Colonic mucosa (tissue), 4 donors: ENCODE results near the gene SWAP70. TPM values are rescaled to one million over a fixed set of nuclear protein-coding genes. Genes with fewer than 3 reads are reported as not detected.
"Not testable (repeated sequence)": the region's sequence is repeated elsewhere in the genome, so short reads cannot be mapped to it uniquely, and the experiment has no call there.

Experiments
- DNase-seq: peaks from one replicate; pipeline ENCODE4 v3.0.0-alpha.2; 2020
- H3K27ac ChIP-seq: fragments of 200-600 bp; one replicate; pipeline ENCODE4 v1.8.0; 2021
- H3K27me3 ChIP-seq: fragments of 200-600 bp; one replicate; pipeline ENCODE4 v1.8.0; 2021
- H3K36me3 ChIP-seq: fragments of 200-600 bp; one replicate; pipeline ENCODE4 v1.8.0; 2021
- H3K4me1 ChIP-seq: fragments of 200-600 bp; one replicate; pipeline ENCODE4 v1.8.0; 2021; ENCODE audit warnings: mild to moderate bottlenecking
- H3K4me3 ChIP-seq: fragments of 200-600 bp; one replicate; pipeline ENCODE4 v1.8.0; 2021
- H3K9ac ChIP-seq, 2 donors: one replicate each; pipeline ENCODE4 v1.7.0; 2013; ENCODE audit warnings: control low read depth in 2 of 2, low read depth in 2 of 2, low read length in 2 of 2
- H3K9me3 ChIP-seq: fragments of 200-600 bp; one replicate; pipeline ENCODE4 v1.8.0; 2021
- intact Hi-C: fragments of 100-400 bp; cut with DNase I; formaldehyde crosslinking; loops from one replicate; pipeline ENCODE4 v1.14.1; 2022
- total RNA-seq, 2 donors: library from RNA; stranded (reverse); fragmentation: NEBNext Ultra II Directional in 1 of 2; extraction: Animal tissue kit (Norgen Biotek cat#: 25700) in 1 of 2; gene quantifications; one replicate each; pipeline ENCODE4 v1.2.1, GENCODE V29; 2021
- TF ChIP-seq, protein P1 (sequence below): fragments of 200-600 bp; IDR thresholded peaks from one replicate; pipeline ENCODE4 v1.8.0; 2022; ENCODE audit warnings: antibody characterized with exemption, mild to moderate bottlenecking
- donor health status: healthy.
- donor health status: DM: no; HTN: no; CAD: no.
- donor health status: DM: no; HTN: no; CAD: no.

Gene SWAP70
- total RNA-seq, 2 donors from 2014 or later, result 13.1 to 21.2 TPM

DNA sequence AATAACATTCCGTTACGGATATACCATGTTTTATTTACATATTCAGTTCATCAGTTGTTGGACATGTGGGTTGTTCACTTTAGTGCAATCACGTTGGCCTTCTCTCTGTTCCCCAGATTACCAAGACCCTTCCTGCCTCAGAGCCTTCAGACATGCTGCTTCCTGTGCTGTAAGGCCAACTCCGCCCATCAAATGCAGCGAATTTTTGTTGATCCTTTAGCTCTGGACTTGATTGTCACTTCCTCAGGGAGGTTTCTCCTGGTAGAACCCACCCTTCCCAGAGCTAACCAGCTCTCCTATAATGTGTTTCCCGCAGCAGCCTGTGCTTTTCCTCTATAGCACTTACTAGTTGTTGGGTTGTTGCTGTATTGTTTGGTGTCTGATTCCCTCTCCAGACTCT is 39.4 kb downstream of the SWAP70 start:
- H3K4me1 ChIP-seq, result peaks cover 11% of the 10 kb centered on the region

DNA sequence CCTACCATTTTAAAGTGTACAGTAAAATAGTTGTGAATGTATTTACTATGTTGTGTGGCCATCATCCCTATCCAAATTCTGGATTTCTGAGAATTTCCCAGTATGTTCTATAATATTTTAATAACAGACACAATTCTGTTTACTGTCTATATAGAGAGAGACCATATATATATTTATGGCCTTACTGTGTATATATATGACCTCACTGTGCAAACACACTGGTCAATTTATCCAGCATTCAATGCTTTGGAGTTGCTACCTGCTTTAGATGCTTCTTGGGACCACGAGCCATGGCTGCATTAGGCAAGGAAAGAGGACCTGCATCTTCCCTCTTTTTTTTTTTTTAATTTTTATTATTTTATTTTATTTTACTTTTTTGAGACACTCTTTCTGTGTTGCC is 40.2 kb downstream of the SWAP70 start:
- intact Hi-C loops, result no loop called here
- no peak overlapping the region for H3K27ac ChIP-seq
- H3K9me3 ChIP-seq, result no peaks in the 10 kb centered on the region
- H3K4me3 ChIP-seq, result no peak overlapping the region
- H3K27me3 ChIP-seq, result no peaks in the 10 kb centered on the region
- no peak overlapping the region for H3K9ac ChIP-seq
- TF ChIP-seq, protein P1, sequence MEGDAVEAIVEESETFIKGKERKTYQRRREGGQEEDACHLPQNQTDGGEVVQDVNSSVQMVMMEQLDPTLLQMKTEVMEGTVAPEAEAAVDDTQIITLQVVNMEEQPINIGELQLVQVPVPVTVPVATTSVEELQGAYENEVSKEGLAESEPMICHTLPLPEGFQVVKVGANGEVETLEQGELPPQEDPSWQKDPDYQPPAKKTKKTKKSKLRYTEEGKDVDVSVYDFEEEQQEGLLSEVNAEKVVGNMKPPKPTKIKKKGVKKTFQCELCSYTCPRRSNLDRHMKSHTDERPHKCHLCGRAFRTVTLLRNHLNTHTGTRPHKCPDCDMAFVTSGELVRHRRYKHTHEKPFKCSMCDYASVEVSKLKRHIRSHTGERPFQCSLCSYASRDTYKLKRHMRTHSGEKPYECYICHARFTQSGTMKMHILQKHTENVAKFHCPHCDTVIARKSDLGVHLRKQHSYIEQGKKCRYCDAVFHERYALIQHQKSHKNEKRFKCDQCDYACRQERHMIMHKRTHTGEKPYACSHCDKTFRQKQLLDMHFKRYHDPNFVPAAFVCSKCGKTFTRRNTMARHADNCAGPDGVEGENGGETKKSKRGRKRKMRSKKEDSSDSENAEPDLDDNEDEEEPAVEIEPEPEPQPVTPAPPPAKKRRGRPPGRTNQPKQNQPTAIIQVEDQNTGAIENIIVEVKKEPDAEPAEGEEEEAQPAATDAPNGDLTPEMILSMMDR, result no peak
- no peak for DNase-seq
- H3K36me3 ChIP-seq, result no peaks in the 10 kb centered on the region
- H3K4me1 ChIP-seq, result peaks cover 11% of the 10 kb centered on the region

More for the DNA sequence above, 39.4 kb downstream of the SWAP70 start:
- Histone ChIP-seq H3K4me3 (no peak overlapping the region), H3K27ac (peak overlapping the region; percentile 48), H3K27me3 (no peaks in the 10 kb centered on the region), H3K9me3 (no peaks in the 10 kb centered on the region), H3K9ac (peak overlapping the region in 1 of 2 donors; percentile 31), H3K36me3 (no peaks in the 10 kb centered on the region)
- DNase-seq, result no peak
- TF ChIP-seq, protein P1, result no peak
- intact Hi-C loops, result no loop called here

GRCh38 chr11:9704620-9705019 is 40.7 kb downstream of the SWAP70 start:
- H3K27ac ChIP-seq, result no peak overlapping the region
- H3K4me3 ChIP-seq, result no peak overlapping the region
- no peak overlapping the region for H3K9ac ChIP-seq
- H3K27me3 ChIP-seq, result no peaks in the 10 kb centered on the region
- TF ChIP-seq, protein P1, result no peak
- DNase-seq, result no peak
- intact Hi-C loops, result no loop called here
- no peaks in the 10 kb centered on the region for H3K36me3 ChIP-seq
- no peaks in the 10 kb centered on the region for H3K9me3 ChIP-seq
- peaks cover 11% of the 10 kb centered on the region for H3K4me1 ChIP-seq

DNA sequence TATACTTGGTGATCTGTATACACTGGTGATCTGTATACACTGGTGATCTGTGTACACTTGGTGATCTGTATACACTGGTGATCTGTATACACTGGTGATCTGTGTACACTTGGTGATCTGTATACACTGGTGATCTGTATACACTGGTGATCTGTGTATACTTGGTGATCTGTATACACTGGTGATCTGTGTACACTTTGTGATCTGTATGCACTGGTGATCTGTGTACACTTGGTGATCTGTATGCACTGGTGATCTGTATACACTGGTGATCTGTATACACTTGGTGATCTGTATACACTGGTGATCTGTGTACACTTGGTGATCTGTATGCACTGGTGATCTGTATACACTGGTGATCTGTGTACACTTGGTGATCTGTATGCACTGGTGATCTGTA is 41.5 kb downstream of the SWAP70 start:
- H3K27me3 ChIP-seq, H3K9ac ChIP-seq, H3K4me3 ChIP-seq, intact Hi-C loops, H3K27ac ChIP-seq, DNase-seq, H3K9me3 ChIP-seq, H3K36me3 ChIP-seq: not testable (repeated sequence)
- H3K4me1 ChIP-seq, result peaks cover 11% of the 10 kb centered on the region

- H3K27ac ChIP-seq, result no peak overlapping the region
- H3K9me3 ChIP-seq, result no peaks in the 10 kb centered on the region
- no peak for DNase-seq
- TF ChIP-seq, protein P1, result no peak
- intact Hi-C loops, result no loop called here
- no peaks in the 10 kb centered on the region for H3K27me3 ChIP-seq
- H3K9ac ChIP-seq, result no peak overlapping the region
- no peaks in the 10 kb centered on the region for H3K36me3 ChIP-seq
- H3K4me1 ChIP-seq, result peaks cover 8% of the 10 kb centered on the region
- no peak overlapping the region for H3K4me3 ChIP-seq
These were observed 44.7 kb downstream of the SWAP70 start for GRCh38 chr11:9708544-9708943.

DNA sequence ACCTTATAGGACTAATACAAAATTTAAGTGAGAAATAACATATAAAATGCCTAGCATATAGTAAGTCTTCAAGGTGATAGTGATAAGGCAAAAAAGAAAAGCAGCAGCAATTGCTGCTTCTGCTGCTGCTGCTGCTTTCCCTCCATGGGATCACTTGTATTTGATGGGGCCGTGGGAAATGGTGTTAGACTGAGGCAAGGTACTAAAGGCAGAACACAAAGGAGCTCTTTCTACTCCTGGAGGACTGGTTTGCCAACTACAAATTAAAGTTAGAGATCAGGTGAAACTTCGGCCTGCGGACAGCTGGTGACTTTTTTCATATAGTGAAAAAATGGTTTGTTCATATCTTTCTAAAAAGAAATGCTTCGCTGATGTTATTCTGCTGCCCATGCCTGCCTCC is 46.3 kb downstream of the SWAP70 start:
- Histone ChIP-seq H3K27ac (no peak overlapping the region), H3K36me3 (no peaks in the 10 kb centered on the region), H3K9me3 (no peaks in the 10 kb centered on the region), H3K9ac (no peak overlapping the region), H3K27me3 (no peaks in the 10 kb centered on the region), H3K4me3 (no peak overlapping the region), H3K4me1 (no peaks in the 10 kb centered on the region)
- TF ChIP-seq, protein P1, result no peak
- no peak for DNase-seq
- intact Hi-C loops, result no loop called here
